PC-3 (cell line): Measurements from ENCODE around the gene ZNF467. TPM values are rescaled to one million over a fixed set of nuclear protein-coding genes. Genes with fewer than 3 reads are reported as not detected.

Source experiments
- ATAC-seq: fragments of 200-7000 bp; cut with Tn5 transposase; 2 replicates; pipeline ENCODE4 v1.9.1; 2020; ENCODE audit warnings: mild to moderate bottlenecking, moderate library complexity
- BruUV-seq: library from RNA; stranded (reverse); fragments of 400-500 nt; replicated peaks from 2 replicates; lab custom pipeline; 2021; lab: Mats Ljungman, UMichigan
- CTCF ChIA-PET: fragments of 300-600 bp; sonication (Branson Sonifier 250); formaldehyde crosslinking; loops from one replicate; lab custom pipeline; 2022; ENCODE audit warnings: antibody characterized with exemption; lab: Charles Lee
- POLR2A ChIA-PET: fragments of 300-600 bp; sonication (Branson Sonifier 250); formaldehyde crosslinking; loops from one replicate; lab custom pipeline; 2022; ENCODE audit warnings: antibody characterized with exemption; ENCODE audit not compliant: unreplicated experiment; lab: Charles Lee
- DNase-seq: peaks from one replicate; pipeline ENCODE4 v3.0.0-alpha.2; 2015
- H2AFZ ChIP-seq: fragments of 300-600 bp; sonication (generic); 2 replicates; pipeline ENCODE4 v1.6.0; 2016; ENCODE audit warnings: antibody characterized with exemption, low read length
- H3F3A ChIP-seq: fragments of 300-600 bp; sonication (generic); one replicate; pipeline ENCODE4 v1.6.0; 2017; ENCODE audit warnings: antibody characterized with exemption, low read length, control low read depth, mild to moderate bottlenecking; ENCODE audit not compliant: unreplicated experiment
- H3K27ac ChIP-seq: fragments of 300-600 bp; sonication (generic); 2 replicates; pipeline ENCODE4 v1.5.1; 2016; ENCODE audit warnings: mild to moderate bottlenecking, low read length
- H3K27me3 ChIP-seq: fragments of 300-600 bp; sonication (generic); 2 replicates; pipeline ENCODE4 v1.6.1; 2016; ENCODE audit warnings: low read length, mixed read lengths
- H3K36me3 ChIP-seq: fragments of 300-600 bp; sonication (generic); 2 replicates; pipeline ENCODE4 v1.6.1; 2016; ENCODE audit warnings: low read depth, mixed run types, low read length, mixed read lengths
- H3K4me1 ChIP-seq: fragments of 300-600 bp; sonication (generic); 2 replicates; pipeline ENCODE4 v1.5.1; 2016; ENCODE audit warnings: low read length; ENCODE audit not compliant: insufficient read depth
- H3K4me2 ChIP-seq: fragments of 300-600 bp; sonication (generic); 2 replicates; pipeline ENCODE4 v1.6.0; 2016; ENCODE audit warnings: low read length
- H3K4me3 ChIP-seq: fragments of 300-600 bp; sonication (generic); 2 replicates; pipeline ENCODE4 v1.5.1; 2016; ENCODE audit warnings: mild to moderate bottlenecking, low read length, mixed read lengths
- H3K79me2 ChIP-seq: fragments of 300-600 bp; sonication (generic); 2 replicates; pipeline ENCODE4 v1.6.1; 2017; ENCODE audit warnings: low read length, mixed read lengths
- H3K9ac ChIP-seq: fragments of 300-600 bp; sonication (generic); 2 replicates; pipeline ENCODE4 v1.6.0; 2016; ENCODE audit warnings: mild to moderate bottlenecking, low read length
- H3K9me2 ChIP-seq: fragments of 300-600 bp; sonication (generic); replicated peaks from 2 replicates; pipeline ENCODE4 v1.6.1; 2016; ENCODE audit warnings: mixed run types, low read length, mixed read lengths
- H3K9me3 ChIP-seq: fragments of 300-600 bp; sonication (generic); 2 replicates; pipeline ENCODE4 v1.6.1; 2016; ENCODE audit warnings: low read length, mixed read lengths
- H4K20me1 ChIP-seq: fragments of 300-600 bp; sonication (generic); 2 replicates; pipeline ENCODE4 v1.6.1; 2016; ENCODE audit warnings: low read length, mixed read lengths
- EZH2 ChIP-seq: fragments of 300-600 bp; sonication (generic); IDR thresholded peaks from one replicate; pipeline ENCODE4 v1.6.1; 2017; ENCODE audit warnings: antibody characterized with exemption, mild to moderate bottlenecking, low read length; ENCODE audit not compliant: unreplicated experiment
- EZH2phosphoT487 ChIP-seq: fragments of 300-600 bp; sonication (generic); IDR thresholded peaks from 2 replicates; pipeline ENCODE4 v1.6.1; 2018; ENCODE audit warnings: mild to moderate bottlenecking, antibody characterized with exemption, low read length, borderline replicate concordance
- intact Hi-C: fragments of 100-400 bp; cut with micrococcal nuclease; formaldehyde crosslinking; loops from 2 replicates; pipeline ENCODE4 v1.9.0; 2023
- total RNA-seq: library from RNA; depleted of rRNA; stranded (reverse); fragments of >200 nt; gene quantifications from 2 replicates; pipeline ENCODE4 v1.2.3, GENCODE V29; 2014
- TF ChIP-seq, protein P1 (sequence below): fragments of 300-600 bp; sonication (generic); conservative IDR thresholded peaks from 2 replicates; pipeline ENCODE4 v1.5.1; 2017; ENCODE audit warnings: antibody characterized with exemption, low read depth, mild to moderate bottlenecking, low read length

ZNF467 gene
- total RNA-seq, 1 experiment from 2014 or later: 6.3 TPM

DNA sequence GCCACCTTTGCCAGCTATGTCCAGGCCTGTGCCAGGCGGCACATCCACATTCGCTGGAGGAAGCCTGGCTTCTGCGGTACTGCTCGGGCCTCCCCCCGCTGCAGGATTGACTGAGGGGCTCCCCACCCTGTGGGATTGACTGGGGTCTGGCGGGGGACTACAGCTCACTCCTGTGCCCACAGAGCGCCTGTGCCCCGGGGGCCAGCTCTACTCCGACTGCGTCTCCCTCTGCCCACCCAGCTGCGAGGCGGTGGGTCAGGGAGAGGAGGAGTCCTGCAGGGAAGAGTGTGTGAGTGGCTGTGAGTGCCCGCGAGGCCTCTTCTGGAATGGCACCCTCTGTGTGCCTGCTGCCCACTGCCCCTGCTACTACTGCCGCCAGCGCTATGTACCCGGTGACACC is 6.7 kb upstream of the ZNF467 start:
- no peak overlapping the region for H3K9ac ChIP-seq
- no peaks in the 10 kb centered on the region for H3K9me3 ChIP-seq
- H3K27ac ChIP-seq: no peak overlapping the region
- no TSS peak for BruUV-seq
- no peaks in the 10 kb centered on the region for H3K36me3 ChIP-seq
- no peaks in the 10 kb centered on the region for H3F3A ChIP-seq
- H3K9me2 ChIP-seq: no peaks in the 10 kb centered on the region
- intact Hi-C loops: no loop called here
- CTCF ChIA-PET: no interaction called here
- H3K79me2 ChIP-seq: no peaks in the 10 kb centered on the region
- peaks cover 8% of the 10 kb centered on the region for H3K4me1 ChIP-seq
- ATAC-seq (no peak), DNase-seq (no peak)
- no peak overlapping the region for H3K4me2 ChIP-seq
- no peak overlapping the region for H2AFZ ChIP-seq
- H4K20me1 ChIP-seq: no peaks in the 10 kb centered on the region
- POLR2A ChIA-PET: interaction anchor here (0.6 kb wide), 1 partner anchor 27 kb away, joined by 3 read pairs; no protein-coding TSS in a partner anchor
- H3K27me3 ChIP-seq: no peaks in the 10 kb centered on the region
- no peak overlapping the region for H3K4me3 ChIP-seq
- TF ChIP-seq, protein P1, sequence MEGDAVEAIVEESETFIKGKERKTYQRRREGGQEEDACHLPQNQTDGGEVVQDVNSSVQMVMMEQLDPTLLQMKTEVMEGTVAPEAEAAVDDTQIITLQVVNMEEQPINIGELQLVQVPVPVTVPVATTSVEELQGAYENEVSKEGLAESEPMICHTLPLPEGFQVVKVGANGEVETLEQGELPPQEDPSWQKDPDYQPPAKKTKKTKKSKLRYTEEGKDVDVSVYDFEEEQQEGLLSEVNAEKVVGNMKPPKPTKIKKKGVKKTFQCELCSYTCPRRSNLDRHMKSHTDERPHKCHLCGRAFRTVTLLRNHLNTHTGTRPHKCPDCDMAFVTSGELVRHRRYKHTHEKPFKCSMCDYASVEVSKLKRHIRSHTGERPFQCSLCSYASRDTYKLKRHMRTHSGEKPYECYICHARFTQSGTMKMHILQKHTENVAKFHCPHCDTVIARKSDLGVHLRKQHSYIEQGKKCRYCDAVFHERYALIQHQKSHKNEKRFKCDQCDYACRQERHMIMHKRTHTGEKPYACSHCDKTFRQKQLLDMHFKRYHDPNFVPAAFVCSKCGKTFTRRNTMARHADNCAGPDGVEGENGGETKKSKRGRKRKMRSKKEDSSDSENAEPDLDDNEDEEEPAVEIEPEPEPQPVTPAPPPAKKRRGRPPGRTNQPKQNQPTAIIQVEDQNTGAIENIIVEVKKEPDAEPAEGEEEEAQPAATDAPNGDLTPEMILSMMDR: no peak
- TF ChIP-seq EZH2phosphoT487 (no peak), EZH2 (no peak)

DNA sequence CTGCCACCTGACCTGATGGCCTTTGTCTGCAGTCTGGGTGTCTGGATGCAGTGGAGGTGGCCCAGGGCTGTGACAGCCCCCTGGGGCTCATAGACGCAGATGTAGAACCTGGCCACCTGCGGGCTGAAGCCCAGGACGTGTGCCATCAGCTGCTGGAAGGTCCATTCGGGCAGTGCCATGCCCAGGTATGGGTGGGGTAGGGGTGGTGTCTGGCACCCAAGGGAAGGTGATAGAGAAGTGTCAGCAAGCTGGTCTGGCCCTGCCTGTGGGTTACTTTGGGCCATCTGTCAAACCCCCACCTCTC is 6.1 kb upstream of the ZNF467 start:
- Histone ChIP-seq H2AFZ (no peak overlapping the region), H3K27ac (no peak overlapping the region), H3K9me3 (no peaks in the 10 kb centered on the region), H3F3A (no peaks in the 10 kb centered on the region), H3K9ac (no peak overlapping the region), H3K27me3 (no peaks in the 10 kb centered on the region), H3K4me2 (no peak overlapping the region), H4K20me1 (no peaks in the 10 kb centered on the region), H3K36me3 (no peaks in the 10 kb centered on the region), H3K79me2 (no peaks in the 10 kb centered on the region), H3K4me1 (peaks cover 8% of the 10 kb centered on the region), H3K9me2 (no peaks in the 10 kb centered on the region), H3K4me3 (no peak overlapping the region)
- DNase-seq: no peak
- TF ChIP-seq EZH2 (no peak), EZH2phosphoT487 (no peak)
- TF ChIP-seq, protein P1: no peak
- BruUV-seq: no TSS peak
- ATAC-seq: no peak
- ChIA-PET CTCF (no interaction called here), POLR2A (interaction anchor here (0.6 kb wide), 1 partner anchor 28 kb away, joined by 3 read pairs; no protein-coding TSS in a partner anchor)
- intact Hi-C loops: no loop called here

DNA sequence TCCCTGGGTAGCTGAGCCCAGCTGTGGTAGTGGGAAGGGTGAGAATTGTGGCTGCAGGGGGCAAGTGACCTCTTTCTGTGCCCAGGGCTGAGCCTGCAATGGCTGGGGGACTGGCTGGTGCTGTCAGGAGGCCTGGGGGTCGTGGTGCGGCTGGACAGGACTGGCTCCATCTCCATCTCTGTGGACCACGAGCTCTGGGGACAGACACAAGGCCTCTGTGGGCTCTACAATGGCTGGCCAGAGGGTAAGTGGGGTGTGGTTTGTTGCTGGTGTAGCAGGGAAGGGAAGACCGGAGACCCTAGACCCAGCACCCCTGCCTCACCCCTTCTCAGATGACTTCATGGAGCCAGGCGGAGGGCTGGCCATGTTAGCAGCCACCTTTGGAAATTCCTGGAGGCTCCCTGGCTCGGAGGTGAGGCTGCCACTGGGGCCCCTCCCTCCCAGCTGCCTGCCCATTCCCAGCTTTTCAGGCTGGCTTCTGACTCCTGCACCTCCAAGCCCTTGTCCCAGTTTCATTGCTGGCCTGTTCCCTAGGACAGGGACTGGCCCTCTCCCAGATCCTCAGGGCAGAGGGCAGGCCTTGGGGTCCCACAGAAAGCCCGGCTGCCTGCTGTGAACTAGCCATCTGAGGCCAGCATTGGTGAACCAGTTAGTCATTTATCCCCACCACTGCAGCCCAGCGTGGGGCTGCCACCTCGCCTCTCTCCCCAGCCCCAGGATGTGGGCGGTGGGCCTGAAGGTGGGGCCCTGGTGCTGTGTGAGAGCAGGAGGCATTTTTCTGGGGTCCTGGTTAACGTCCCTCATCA is 5.5 kb upstream of the ZNF467 start:
- no peak for ATAC-seq
- Histone ChIP-seq H3K27me3 (no peaks in the 10 kb centered on the region), H4K20me1 (no peaks in the 10 kb centered on the region), H3K9me3 (no peaks in the 10 kb centered on the region), H3K27ac (no peak overlapping the region), H3F3A (no peaks in the 10 kb centered on the region), H3K9ac (no peak overlapping the region), H2AFZ (no peak overlapping the region), H3K4me3 (no peak overlapping the region), H3K9me2 (no peaks in the 10 kb centered on the region), H3K36me3 (no peaks in the 10 kb centered on the region), H3K4me2 (no peak overlapping the region), H3K4me1 (peaks cover 8% of the 10 kb centered on the region), H3K79me2 (no peaks in the 10 kb centered on the region)
- TF ChIP-seq, protein P1: no peak
- TF ChIP-seq EZH2 (no peak), EZH2phosphoT487 (no peak)
- intact Hi-C loops: no loop called here
- ChIA-PET POLR2A (no interaction called here), CTCF (no interaction called here)
- DNase-seq: no peak
- no TSS peak for BruUV-seq
